HG02840 (cell line): ENCODE measurements around the gene NUDT12.

Source experiments
- ATAC-seq: cut with Tn5 transposase; IDR thresholded peaks from one replicate; pipeline ENCODE4 v1.9.1; 2021; ENCODE audit warnings: mild to moderate bottlenecking, moderate library complexity, moderate number of reproducible peaks; ENCODE audit not compliant: unreplicated experiment, low FRiP score

The NUDT12 gene

DNA sequence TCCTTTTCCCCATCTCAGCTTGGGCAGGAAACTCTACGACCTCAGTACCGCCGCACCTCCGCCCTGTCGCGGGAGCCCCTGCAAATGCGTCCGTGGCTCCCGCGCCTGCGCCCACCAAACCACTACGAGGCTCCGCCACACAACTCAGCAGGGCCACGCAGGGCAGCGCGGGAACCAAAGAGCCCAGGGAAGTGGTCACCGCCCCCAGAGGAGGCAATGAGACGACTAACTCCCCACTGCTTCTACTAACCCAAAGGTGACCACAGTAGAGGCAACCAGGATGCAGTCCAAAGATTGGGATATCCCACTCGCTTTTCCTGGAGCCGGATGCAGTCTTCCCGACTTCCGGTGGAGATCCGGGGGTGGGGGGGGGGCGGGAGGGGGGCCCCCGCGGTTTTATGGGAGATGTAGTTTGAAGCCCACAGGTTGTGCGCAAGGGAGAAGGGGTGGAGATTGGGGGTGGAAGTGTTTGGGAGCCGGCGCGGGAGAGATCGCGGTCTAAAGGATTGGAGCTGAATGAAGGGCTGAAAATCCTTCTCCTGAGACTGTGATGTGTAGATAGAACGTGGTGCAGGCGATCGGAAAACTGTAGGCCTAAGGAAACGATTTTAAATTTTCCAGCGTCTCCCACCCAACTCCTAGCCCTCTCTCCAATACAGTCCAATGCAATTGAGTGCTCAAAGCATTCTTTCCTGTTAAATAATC, at the start of gene NUDT12:
TSS of gene NUDT12 (minus strand) at position 337 of the 705 bp plus-strand sequence. CDS start 2,541 bp downstream, outside the sequence.
- peak; percentile 93 for ATAC-seq

DNA sequence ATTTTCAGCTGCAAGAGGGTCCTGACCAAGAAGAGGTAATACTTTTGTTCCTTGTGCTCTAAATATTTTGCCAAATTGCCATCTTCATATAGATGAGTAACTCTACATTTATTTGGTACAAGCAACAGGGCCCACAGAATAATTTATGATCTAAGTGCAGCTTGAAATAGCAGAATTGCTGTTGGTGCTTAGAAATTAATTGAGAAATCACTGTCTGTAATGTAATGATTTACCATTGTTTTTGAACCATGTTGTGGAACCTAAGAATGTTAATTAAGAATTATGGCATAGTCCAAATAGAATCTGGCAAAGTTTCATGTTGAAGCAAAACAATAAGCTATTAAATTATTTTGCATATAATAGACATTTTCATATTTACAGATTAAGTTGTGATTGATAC, 44.8 kb upstream of the NUDT12 start:
- ATAC-seq: no peak

DNA sequence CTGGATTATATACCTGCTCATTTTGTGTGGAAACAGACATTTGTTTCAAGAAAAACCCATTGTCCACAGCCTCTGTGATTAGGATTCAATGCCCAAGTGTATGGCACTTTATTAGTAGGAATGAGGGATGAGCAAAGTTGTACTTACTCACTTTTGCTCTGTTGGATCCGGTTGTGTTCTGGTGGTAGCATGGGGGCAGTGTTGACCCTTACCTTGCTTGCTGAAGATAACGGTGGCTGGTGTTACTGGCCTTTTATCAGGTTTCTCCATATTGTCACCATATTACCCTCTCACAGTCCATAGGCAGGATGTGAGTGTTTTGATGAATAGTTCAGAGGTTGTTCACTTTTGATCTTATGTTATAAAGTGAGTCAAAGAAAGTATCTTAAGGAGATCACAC, 42.7 kb upstream of the NUDT12 start:
- ATAC-seq: no peak

DNA sequence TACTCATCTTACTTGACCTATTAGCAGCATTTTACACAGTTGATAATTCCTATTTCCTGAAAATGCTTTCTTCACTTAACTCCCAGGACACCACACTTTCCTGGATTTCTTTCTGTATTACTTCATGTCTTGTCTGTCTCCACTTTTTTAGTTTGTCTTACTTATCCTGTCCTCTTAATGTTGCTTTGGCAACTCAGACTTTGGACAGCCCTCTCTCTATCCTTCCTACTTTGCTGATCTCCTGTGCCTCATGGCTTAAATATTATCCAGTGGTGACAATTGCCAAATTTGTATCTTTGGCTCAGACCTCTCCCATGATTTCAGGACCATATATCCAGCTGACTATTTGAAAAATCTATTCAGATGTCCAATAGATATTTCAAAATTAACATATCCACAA, 39.8 kb upstream of the NUDT12 start:
- no peak for ATAC-seq

DNA sequence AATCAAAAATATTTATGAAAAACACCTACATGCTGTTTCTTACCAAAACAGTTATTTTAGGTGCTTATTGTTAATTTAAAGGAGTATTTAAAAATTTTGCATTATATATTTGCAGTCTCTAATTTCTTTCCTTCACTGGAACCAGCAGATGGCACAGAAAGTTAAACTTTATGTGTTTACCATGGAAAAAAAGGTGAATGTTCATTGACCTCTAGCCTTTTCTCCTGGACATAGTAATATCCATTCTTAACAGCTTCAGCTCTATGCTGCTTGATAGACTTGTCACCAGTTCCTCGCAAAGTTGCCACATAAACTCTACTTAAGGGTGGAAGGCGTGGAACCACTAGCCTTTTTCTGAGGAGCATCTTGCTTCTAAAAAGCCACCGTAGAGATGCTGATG, 38.7 kb upstream of the NUDT12 start:
- no peak for ATAC-seq

DNA sequence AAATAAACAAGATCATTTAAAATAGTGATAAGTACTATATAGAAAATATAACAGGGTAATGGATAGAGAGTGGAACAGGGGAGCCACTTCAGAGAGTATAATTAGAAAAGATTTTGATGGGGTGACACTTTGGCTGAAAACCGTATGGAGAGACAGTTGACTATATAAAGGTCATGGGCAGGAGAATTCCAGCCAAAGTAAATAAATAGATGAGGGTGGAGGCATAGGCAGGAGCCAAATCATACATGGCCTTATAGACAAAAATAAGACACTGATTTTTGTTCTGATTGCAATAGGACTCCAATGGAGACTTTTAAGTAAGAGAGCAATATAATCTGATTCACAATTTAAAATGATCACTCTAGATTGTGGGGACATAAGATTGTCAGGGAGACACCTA, 37.5 kb upstream of the NUDT12 start:
- ATAC-seq: no peak

DNA sequence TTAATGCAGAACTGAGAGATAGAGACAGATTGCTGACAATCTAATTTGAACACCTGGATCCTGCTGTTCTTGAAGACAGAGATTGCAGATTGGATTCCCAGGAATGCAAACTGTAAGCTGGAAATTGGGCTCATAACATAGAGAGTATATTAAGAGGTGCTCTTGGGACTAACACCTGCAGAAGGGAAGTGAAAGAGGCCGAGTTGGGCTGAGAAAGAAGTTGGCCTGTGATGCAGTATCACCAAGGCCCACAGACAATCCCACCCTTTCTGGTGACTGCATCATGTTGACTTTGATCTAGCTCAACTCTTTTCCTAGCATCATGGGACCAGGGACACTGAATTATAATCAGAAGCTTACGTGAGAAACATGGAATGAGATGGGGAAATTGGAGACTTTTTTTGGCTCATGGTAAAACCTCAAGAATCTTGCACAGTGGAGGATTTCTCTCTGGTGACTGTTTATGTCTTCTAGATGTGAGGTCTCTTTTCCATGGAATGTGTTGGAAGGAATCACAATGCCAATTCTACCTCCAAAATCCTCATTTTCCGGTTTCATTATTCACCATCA, 36.5 kb upstream of the NUDT12 start:
- no peak for ATAC-seq

DNA sequence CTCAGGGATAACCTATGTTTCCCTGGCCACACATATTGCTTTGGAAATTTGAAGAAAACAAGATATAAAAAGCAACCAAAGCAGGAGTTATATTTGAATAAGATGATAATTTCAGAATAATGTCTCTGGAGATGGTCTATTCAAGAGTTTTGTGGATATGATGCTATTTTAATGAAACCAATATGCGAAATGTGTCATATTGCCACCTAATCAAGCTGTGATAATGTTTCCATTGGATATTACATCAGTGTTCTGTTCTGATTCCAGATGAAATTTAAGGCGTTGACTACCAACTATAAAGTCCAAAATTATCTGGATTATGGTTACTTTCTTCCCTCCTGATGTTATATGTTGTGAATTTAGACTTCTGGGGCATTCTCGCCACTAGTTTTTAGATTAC, 27.6 kb upstream of the NUDT12 start:
- ATAC-seq: no peak

DNA sequence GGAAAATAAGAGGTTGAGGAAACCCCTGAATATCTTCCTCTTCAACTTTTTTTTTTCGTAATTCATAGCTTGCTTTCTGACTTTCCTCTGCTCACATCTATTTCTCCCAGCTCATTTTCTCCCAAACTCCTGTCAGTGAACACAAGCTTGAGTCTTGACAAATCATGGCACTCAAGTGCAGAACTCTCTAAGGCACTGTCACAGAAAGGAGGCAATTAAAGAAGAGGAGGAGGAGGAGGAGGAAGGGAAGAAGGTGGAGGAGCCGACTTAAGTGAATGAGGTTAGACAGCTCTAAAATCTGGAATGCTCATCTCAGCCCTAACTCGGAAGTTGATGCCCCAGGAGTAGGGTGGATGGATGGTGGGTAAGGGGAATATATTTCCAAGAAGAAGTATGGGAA, 27.2 kb upstream of the NUDT12 start:
- no peak for ATAC-seq

DNA sequence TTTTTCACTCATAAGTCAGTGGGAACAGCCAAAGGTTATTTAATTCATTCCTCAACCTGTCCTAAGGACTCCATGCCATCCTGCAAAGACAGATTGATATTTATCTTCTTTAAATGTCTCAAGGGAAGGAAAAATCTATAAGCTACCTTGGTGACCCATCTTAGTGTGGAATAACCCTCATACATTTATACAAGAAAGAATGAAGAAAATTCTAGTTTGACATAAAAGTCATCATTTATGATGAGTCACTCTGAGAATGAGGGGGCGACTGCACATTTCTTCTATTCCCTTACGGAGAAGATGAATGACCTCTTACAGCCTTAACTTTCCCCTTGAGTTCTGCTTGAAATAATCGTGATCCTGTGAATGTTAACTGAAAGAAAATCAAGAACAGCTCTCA, 26.8 kb upstream of the NUDT12 start:
- ATAC-seq: no peak

DNA sequence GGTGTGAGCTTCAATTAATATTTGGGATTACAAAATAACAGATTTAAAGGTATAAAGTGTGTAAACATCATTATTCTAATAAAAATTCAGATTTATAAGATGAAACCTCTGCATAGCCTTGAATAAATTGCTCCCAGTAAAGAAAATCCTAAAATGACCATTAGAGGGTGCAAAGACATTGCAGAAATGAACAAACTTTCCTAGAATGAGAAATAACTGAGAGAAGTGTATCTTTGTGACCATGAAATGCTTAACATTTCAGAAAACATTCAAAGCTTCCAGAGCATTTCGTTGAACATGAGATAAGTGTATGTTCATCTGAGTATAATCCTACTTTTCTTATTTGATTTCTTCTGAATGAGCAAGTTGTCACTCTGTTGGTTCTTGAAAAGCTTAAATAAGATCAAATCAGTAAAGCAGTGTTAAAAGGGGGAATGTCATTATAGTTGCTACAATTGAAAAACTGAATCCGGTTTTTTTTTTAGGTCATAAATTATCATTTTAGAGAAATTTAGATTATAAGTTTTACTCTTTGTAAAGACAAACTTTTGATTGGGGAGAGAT, 24.7 kb upstream of the NUDT12 start:
- no peak for ATAC-seq

DNA sequence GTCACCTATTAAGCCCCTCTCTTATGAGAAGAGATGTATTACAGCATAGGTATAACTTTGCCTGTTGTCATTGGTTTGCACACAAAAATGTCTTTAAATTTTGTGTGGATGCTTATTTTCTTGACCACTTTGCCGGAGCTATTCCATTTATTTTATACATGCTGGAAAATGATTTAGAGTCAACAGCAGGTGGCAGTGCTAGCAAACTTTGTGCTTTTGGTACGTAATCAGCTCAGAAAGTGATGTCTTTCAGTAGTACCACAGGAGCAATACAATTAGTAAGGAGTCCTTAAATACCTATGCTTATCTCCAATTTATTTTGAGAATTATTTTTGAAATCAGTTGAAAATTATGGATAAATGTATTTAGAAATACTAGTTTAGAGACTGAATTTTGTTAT, 19.8 kb upstream of the NUDT12 start:
- ATAC-seq: no peak

DNA sequence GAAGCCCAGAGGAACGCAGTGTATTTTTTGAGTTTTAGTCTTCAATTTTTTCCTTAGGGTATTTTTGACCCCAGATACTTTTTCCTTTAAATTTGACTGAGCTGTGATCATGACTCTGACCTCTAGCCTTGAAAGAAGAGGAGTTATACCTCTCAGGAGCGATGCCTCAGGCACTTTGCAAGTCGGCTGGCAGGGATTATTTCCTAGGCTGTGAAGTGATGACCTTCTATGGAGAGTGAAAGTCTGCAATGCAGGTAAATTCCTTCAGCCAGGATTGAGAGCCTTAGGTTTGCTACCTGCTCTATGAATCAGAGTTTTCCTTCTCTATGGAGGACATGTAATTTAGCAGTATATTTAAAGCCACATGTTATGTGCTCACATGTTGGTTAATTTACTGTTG, 10.8 kb upstream of the NUDT12 start:
- no peak for ATAC-seq

DNA sequence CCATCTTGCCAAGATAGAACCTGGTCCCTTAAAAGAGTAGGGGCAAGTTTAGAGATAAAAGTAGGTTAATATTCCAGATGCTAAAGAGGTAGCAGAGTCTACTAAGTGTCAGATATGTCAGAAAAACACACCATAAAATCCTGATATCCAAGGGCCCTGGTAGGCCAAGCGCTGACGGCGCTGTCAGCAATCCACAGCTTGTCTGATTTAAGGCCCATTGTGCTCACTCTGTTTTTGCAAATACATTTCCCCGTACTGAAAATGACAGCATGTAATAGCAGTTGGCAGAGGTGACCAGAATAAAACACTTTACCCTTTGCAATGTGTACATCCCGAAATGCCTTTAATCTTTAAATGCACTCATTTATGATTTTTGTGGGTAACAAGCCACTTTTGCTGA, 9.9 kb upstream of the NUDT12 start:
- no peak for ATAC-seq

DNA sequence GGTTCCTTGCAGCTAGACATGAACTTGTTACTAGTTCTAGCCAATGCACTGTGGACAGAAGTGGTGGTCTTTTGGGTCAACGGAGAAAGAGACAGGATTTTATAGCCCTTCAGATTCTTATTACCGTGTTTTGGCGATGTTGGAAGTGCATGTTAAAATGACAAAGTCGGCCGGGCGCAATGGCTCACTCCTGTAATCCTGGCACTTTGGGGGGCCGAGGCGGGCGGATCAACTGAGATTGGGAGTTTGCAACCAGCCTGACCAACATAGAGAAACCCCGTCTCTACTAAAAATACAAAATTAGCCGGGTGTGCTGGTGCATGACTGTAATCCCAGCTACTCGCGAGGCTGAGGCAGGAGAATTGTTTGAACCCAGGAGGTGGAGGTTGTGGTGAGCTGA, 9.1 kb upstream of the NUDT12 start:
- ATAC-seq: no peak

DNA sequence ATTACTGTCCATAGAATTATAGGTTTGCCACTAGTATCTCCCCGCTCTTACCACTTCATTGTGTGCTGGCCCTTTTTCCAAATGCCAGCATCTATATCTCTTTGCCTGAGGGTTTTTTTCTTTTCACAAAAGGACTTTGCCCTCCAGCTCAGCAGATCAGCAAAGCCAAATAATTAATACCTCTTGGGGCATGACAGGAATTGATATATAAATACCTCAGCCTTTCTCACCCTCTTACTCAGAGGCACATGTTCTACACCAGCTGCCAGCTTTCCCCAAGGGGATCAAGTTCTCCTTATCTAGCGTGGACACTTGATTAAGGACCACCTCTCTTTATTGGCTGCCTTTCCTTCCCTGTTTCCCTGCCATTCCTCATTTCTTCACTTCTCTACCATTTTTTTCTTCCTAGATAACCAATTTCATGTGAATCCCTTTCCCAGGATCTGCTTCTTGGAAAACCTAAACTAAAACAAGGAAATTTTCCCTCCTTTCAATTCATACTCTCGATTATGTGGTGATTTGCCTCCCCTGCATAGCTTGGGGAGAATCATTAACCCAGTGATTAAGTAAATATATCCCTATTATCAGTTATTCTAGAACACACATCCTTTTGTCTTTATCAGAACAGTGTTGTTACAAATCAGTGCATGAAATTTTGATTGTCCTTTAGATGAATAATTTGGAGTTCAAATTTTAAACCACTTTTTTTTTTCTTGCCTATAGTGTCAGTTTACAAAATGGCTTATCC, 6.9 kb upstream of the NUDT12 start:
- no peak for ATAC-seq

DNA sequence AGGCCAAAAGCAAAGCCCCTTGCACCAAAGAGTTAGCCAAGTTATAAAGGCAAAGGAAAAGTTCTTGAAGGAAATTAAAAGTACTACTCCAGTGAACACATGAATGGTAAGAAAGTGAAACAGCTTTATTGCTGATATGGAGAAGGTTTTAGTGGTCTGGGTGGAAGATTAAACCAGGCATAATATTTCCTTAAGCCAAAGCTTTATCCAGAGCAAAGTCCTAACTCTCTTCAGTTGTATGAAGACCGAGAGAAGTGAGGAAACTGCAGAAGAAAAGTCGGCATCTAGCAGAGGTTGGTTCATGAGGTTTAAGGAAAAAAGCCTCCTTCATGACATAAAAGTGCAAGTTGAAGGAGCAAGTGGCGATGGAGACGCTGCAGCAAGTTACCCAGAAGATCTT, 3.1 kb upstream of the NUDT12 start:
- no peak for ATAC-seq

DNA sequence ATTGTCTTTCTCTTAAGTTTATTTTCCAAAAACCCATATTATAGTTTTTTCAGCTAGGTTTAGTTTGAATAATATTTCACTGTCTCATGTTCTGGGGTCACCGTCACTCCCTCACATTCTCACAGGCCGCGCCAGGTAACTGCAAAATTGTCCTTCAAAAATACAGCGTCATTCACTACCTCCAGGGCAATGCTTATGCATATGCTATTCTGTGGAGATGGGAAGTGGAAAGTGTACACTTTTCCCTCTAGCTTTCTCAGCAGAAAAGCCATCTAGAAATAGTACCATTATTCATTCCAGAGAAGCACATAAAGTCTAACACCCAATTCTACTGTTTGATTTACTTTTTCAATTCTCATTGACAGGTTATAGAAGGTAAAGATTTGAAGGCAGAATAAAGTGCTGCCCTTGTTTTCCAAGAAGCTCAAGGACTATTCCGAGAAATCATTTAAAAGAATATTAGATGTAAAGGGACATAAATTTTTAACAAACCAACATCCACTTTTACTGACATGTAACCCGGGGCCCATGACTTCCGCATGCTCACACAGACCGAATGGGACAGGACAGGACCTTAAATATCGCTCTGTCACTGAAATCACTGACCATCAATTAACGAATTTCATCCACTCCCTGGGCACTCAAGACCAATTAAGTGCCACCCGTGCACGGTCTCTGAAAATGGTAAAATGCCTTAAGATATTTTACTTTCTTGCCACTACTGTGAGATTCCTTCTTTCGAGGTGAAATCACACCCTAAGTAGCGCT, 720 bp downstream of the NUDT12 start:
- peak; percentile 47 for ATAC-seq

DNA sequence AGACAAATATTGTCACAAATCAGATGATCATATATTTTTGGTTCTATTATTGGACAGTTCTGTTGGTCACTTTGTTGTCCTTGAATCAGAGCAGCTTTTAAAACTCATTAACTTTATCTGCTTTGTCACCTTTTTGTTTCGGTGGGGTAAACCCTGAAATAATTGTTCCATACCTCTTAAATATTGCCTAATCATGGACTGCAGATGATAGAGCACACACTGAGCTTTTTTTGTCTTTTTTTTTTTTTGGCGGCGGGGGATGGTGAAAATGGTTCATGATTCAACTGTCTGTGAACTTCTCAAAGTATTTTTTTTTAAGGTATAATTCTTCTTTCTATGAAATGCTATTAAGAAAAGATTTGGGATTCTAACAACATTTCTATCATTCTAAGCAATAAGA, 1.8 kb downstream of the NUDT12 start:
- no peak for ATAC-seq

DNA sequence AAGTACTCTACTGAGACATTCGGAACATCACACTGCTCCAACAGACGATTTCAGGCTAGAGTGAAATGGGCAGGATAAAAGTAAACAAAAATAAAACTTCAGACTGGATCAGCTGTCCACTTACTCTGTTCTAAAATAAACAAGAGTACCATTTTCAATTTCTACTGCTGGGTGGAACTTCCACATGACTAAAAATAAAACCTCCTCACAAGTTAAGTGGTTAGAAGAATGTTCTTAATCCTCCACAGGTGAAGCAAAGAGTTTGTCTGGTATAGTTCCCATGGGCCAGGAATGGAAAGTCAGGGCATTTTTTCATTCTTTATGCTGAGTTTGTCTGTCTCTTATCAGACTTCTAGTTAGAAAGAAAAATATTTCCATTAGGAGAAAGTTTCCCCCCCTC, 15.7 kb downstream of the NUDT12 start:
- ATAC-seq: no peak

DNA sequence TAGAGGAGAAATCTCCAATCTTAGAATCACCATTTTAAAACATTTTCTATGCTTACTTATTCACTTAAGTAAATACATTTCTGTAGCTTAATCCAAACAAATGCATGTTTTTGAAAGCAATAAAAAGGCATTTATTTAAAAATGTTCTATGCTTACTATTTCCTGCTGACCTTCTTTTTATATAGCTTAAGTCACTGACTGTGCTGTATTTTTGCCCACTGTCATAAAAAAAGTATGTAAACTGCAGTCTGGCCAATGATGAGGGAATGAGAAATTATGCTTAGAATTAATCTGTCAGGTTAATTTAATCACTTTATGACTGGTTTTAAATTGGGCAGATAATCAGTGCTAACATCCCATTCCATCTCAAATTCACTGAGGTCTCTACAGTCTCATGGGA, 20.1 kb downstream of the NUDT12 start:
- ATAC-seq: no peak
